ENCODE results near the gene MED13L.

- TF ChIP-seq REST (IDR thresholded peaks at IDR 0.05; ENCODE audit: insufficient read depth in 1 of 2, low read depth in 2 of 2, low read length in 2 of 2) (no peak), POLR2AphosphoS5 (IDR thresholded peaks at IDR 0.05; ENCODE audit: low read depth, low read length) (no peak)
Observed at GRCh38 chr12:116106870-116107269, 170.6 kb downstream of the MED13L start.

Measured in PFSK-1 (cell line).